Fibroblast of lung (primary cell): ENCODE data around the gene MYO1E. TPM values are rescaled to one million over a fixed set of nuclear protein-coding genes. Genes with fewer than 3 reads are reported as not detected.
A peak's percentile ranks its signal among the peaks of the same experiment; 100 is the strongest.

ENCODE experiments used
- DNase-seq, 2 donors: peaks; one replicate each; pipeline versions ENCODE4 v3.0.0 to v3.0.0-alpha.2; 2010; ENCODE audit warnings: low read depth in 2 of 2
- H2AFZ ChIP-seq: 2 replicates; pipeline ENCODE4 v1.5.1; 2012; ENCODE audit warnings: low read length, control low read depth, inconsistent platforms
- H3K27ac ChIP-seq: 2 replicates; pipeline ENCODE4 v1.5.1; 2011; ENCODE audit warnings: low read length, control low read depth; ENCODE audit not compliant: insufficient read depth
- H3K27me3 ChIP-seq: 2 replicates; pipeline ENCODE4 v1.5.1; 2011; ENCODE audit warnings: mild to moderate bottlenecking, low read length; ENCODE audit not compliant: control insufficient read depth, insufficient read depth
- H3K36me3 ChIP-seq: 2 replicates; pipeline ENCODE4 v1.5.1; 2011; ENCODE audit warnings: low read length; ENCODE audit not compliant: control insufficient read depth, insufficient read depth
- H3K4me1 ChIP-seq: 2 replicates; pipeline ENCODE4 v1.5.1; 2011; ENCODE audit warnings: low read length; ENCODE audit not compliant: control insufficient read depth, insufficient read depth; ENCODE audit errors: extremely low read depth
- H3K4me2 ChIP-seq: 2 replicates; pipeline ENCODE4 v1.5.1; 2011; ENCODE audit warnings: low read length, control low read depth; ENCODE audit not compliant: insufficient read depth; ENCODE audit errors: extremely low read depth
- H3K4me3 ChIP-seq, 4 experiments: fragments of 200-600 bp in 1 of 4; sonication (generic) in 1 of 4; replicated peaks in 1 of 4; 2 replicates each; pipeline ENCODE4 v1.5.1; 2011 to 2016; ENCODE audit warnings: low read length in 4 of 4, low read depth in 3 of 4, mild to moderate bottlenecking in 3 of 4, control low read depth in 2 of 4, inconsistent platforms in 1 of 4, mixed read lengths in 1 of 4; ENCODE audit not compliant: insufficient read depth in 1 of 4; ENCODE audit errors: control extremely low read depth in 1 of 4
- H3K79me2 ChIP-seq: 2 replicates; pipeline ENCODE4 v1.5.1; 2012; ENCODE audit warnings: mild to moderate bottlenecking, low read length, inconsistent platforms; ENCODE audit not compliant: control insufficient read depth, insufficient read depth
- H3K9ac ChIP-seq: 2 replicates; pipeline ENCODE4 v1.5.1; 2011; ENCODE audit warnings: mild to moderate bottlenecking, low read length, control low read depth; ENCODE audit not compliant: insufficient read depth
- H3K9me3 ChIP-seq: 2 replicates; pipeline ENCODE4 v1.5.1; 2012; ENCODE audit warnings: low read depth, low read length; ENCODE audit not compliant: control insufficient read depth, insufficient read depth
- H4K20me1 ChIP-seq: 2 replicates; pipeline ENCODE4 v1.5.1; 2011; ENCODE audit warnings: low read length; ENCODE audit not compliant: control insufficient read depth, insufficient read depth; ENCODE audit errors: extremely low read depth
- EZH2 ChIP-seq: IDR thresholded peaks from 2 replicates; pipeline ENCODE4 v1.5.1; 2012; ENCODE audit warnings: low read length, control low read depth, mild to moderate bottlenecking; ENCODE audit errors: missing control alignments
- polyA plus RNA-seq, 2 donors: library from polyadenylated mRNA; depleted of rRNA in 1 of 2; stranded (reverse) in 1 of 2; unstranded in 1 of 2; fragments of >200 nt; gene quantifications; 2 replicates each; pipeline ENCODE4 v1.2.1, GENCODE V29; 2011 to 2012; ENCODE audit warnings: missing spikeins in 1 of 2
- total RNA-seq: library from RNA; depleted of rRNA; stranded (reverse); fragments of >200 nt; gene quantifications from 2 replicates; pipeline ENCODE4 v1.2.1, GENCODE V29; 2014
- TF ChIP-seq, protein P1 (sequence below), 2 donors: IDR thresholded peaks in 1 of 2; conservative IDR thresholded peaks in 1 of 2; 1 replicate in 1 of 2; 2 replicates in 1 of 2; pipeline ENCODE4 v1.5.1; 2011 to 2012; ENCODE audit warnings: low read length in 2 of 2, control low read depth in 1 of 2, inconsistent platforms in 1 of 2, low read depth in 1 of 2, mild to moderate bottlenecking in 1 of 2

Gene MYO1E
- total and polyA plus RNA-seq, 2 donors (not counting 1 experiment from before 2014, with no cell fraction given), result 27.6 to 84.0 TPM

DNA sequence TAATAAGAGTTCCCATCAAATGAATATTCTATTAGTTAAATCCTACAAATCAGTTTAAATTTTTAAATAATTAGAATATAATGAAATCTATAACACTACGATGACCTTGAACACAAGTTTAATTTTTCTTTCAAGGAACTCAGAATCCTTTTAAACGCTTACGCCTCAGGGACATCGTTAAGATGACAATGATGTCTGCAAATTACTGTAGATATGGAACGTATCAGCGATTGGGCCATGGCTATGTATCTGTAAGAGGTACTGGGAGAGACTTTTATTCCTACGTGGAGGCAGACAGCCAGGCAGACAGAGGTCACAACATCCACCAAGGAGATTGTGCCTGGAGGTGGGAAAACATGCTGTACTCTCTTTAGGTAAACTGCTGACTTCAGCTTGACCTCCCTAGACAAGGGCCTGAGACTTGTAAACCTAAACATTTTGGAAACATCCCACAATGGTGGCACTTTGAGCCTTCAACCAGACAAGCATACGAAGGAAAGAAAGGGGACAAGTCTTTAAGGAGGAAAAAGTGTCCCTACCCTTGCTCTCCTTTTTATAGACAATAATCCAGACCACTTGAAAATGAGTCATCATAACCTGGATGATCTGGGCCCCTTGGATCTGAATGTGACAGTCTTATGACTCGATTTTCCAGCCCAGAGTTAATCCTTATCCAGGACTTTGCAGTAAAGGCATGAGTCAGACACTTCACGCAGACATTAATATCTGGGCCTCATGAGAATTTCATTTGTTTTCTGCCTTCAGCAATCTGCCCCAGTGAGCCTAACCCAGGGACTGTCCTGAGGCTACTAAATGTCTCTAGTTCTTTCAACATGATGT, 172.8 kb downstream of the MYO1E start:
- H3K4me2 ChIP-seq, result no peak overlapping the region
- H3K4me3 ChIP-seq, result no peak overlapping the region
- peaks cover 2% of the 10 kb centered on the region for H3K4me1 ChIP-seq
- no peak for TF ChIP-seq EZH2
- TF ChIP-seq, protein P1, sequence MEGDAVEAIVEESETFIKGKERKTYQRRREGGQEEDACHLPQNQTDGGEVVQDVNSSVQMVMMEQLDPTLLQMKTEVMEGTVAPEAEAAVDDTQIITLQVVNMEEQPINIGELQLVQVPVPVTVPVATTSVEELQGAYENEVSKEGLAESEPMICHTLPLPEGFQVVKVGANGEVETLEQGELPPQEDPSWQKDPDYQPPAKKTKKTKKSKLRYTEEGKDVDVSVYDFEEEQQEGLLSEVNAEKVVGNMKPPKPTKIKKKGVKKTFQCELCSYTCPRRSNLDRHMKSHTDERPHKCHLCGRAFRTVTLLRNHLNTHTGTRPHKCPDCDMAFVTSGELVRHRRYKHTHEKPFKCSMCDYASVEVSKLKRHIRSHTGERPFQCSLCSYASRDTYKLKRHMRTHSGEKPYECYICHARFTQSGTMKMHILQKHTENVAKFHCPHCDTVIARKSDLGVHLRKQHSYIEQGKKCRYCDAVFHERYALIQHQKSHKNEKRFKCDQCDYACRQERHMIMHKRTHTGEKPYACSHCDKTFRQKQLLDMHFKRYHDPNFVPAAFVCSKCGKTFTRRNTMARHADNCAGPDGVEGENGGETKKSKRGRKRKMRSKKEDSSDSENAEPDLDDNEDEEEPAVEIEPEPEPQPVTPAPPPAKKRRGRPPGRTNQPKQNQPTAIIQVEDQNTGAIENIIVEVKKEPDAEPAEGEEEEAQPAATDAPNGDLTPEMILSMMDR (conservative IDR thresholded peaks at IDR 0.05 in 1 of 2, IDR thresholded peaks at IDR 0.05 in 1 of 2; ENCODE audit: low read depth in 1 of 2, low read length in 2 of 2), result no peak
- DNase-seq, result peak; percentile 43 to 87
- no peak overlapping the region for H3K9ac ChIP-seq
- H3K79me2 ChIP-seq, result no peaks in the 10 kb centered on the region
- no peaks in the 10 kb centered on the region for H4K20me1 ChIP-seq
- H3K9me3 ChIP-seq, result no peaks in the 10 kb centered on the region
- H2AFZ ChIP-seq, result no peak overlapping the region
- peaks cover 2% of the 10 kb centered on the region for H3K36me3 ChIP-seq
- H3K27me3 ChIP-seq, result no peaks in the 10 kb centered on the region
- no peak overlapping the region for H3K27ac ChIP-seq

DNA sequence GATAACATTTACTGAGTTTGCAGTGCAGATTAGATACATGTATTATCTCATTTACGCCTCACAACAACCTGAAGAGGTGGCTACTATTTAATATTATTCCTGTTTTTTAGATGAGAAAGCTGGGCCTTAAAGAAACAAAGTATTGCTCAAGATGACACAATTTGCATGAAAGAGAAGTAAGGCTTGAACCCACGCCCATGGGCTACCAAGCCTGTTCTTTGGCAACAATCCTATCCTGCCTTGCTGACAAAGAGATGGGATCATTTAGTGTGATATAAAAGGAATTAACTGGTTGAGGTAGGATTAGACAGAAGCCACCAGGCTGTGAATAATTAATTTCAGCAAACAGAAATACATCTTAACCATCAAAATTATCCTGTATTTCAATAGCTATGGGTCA, 175.2 kb downstream of the MYO1E start:
- Histone ChIP-seq H3K9me3 (no peaks in the 10 kb centered on the region), H3K79me2 (no peaks in the 10 kb centered on the region), H3K27me3 (no peaks in the 10 kb centered on the region), H3K4me1 (peaks cover 5% of the 10 kb centered on the region), H3K36me3 (peaks cover 2% of the 10 kb centered on the region), H3K9ac (no peak overlapping the region), H3K27ac (no peak overlapping the region), H3K4me2 (no peak overlapping the region), H4K20me1 (no peaks in the 10 kb centered on the region), H3K4me3 (no peak overlapping the region), H2AFZ (no peak overlapping the region)
- TF ChIP-seq EZH2, result no peak
- TF ChIP-seq, protein P1 (conservative IDR thresholded peaks at IDR 0.05 in 1 of 2, IDR thresholded peaks at IDR 0.05 in 1 of 2; ENCODE audit: low read depth in 1 of 2, low read length in 2 of 2), result no peak
- DNase-seq, result no peak

DNA sequence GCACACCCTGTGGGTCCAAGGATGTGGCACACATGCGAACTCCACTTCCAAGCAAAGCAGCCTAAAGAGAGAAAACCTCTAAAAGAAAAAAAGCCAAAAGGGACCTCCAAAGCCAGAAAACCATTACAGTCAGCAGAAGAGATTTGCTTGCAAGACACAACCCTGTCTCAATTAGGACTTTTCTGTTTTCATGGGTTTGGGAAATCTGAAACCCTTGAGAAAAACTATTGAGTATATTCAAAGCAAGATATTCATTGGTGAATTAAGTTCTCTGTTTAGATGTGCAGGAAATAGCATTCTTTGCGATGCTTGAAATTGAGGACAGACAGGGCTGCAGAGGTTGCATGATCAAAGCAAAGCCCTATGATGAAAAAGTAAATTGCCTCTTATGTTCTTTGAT, 176.3 kb downstream of the MYO1E start:
- no peak overlapping the region for H3K4me3 ChIP-seq
- H3K9ac ChIP-seq, result no peak overlapping the region
- no peak overlapping the region for H3K4me2 ChIP-seq
- no peaks in the 10 kb centered on the region for H3K9me3 ChIP-seq
- peaks cover 10% of the 10 kb centered on the region for H3K4me1 ChIP-seq
- peak in 1 of 2 donors; percentile 20 for DNase-seq
- no peaks in the 10 kb centered on the region for H3K36me3 ChIP-seq
- H3K27ac ChIP-seq, result no peak overlapping the region
- no peak overlapping the region for H2AFZ ChIP-seq
- H3K79me2 ChIP-seq, result no peaks in the 10 kb centered on the region
- H4K20me1 ChIP-seq, result peaks cover 3% of the 10 kb centered on the region
- no peak for TF ChIP-seq EZH2
- TF ChIP-seq, protein P1 (conservative IDR thresholded peaks at IDR 0.05 in 1 of 2, IDR thresholded peaks at IDR 0.05 in 1 of 2; ENCODE audit: low read depth in 1 of 2, low read length in 2 of 2), result no peak
- H3K27me3 ChIP-seq, result no peaks in the 10 kb centered on the region
